Kidney (tissue), 14 donors: ENCODE measurements around the gene HDLBP. TPM values are rescaled to one million over a fixed set of nuclear protein-coding genes. Genes with fewer than 3 reads are reported as not detected.

Experiments used
- DNase-seq, 5 donors: peaks; one replicate each; pipeline ENCODE4 v3.0.0-alpha.2; 2013 to 2020
- FAIRE-seq: peaks from 2 replicates; lab custom pipeline; 2012; peaks lifted over from hg19 to GRCh38; lab: Jason Lieb, UNC
- H3K27ac ChIP-seq, 2 donors: one replicate each; pipeline ENCODE4 v1.7.0; 2013; ENCODE audit warnings: low read depth in 2 of 2, low read length in 2 of 2, inconsistent platforms in 1 of 2
- H3K27me3 ChIP-seq: one replicate; pipeline ENCODE4 v1.7.1; 2013; ENCODE audit warnings: low read length, inconsistent platforms; ENCODE audit not compliant: control insufficient read depth, insufficient read depth
- H3K36me3 ChIP-seq, 3 donors: one replicate each; pipeline versions ENCODE4 v1.7.0 to v1.7.1; 2013; ENCODE audit warnings: low read length in 3 of 3, control low read depth in 1 of 3, inconsistent platforms in 1 of 3; ENCODE audit not compliant: insufficient read depth in 3 of 3, control insufficient read depth in 2 of 3
- H3K4me1 ChIP-seq, 3 donors: one replicate each; pipeline versions ENCODE4 v1.7.0 to v1.7.1; 2013; ENCODE audit warnings: low read length in 3 of 3, inconsistent platforms in 1 of 3, low read depth in 1 of 3; ENCODE audit not compliant: control insufficient read depth in 2 of 3, insufficient read depth in 2 of 3
- H3K4me3 ChIP-seq, 3 donors: one replicate each; pipeline versions ENCODE4 v1.7.0 to v1.8.1; 2013; ENCODE audit warnings: low read length in 3 of 3, control low read depth in 1 of 3, inconsistent platforms in 1 of 3
- H3K9ac ChIP-seq, 3 donors: one replicate each; pipeline versions ENCODE4 v1.7.0 to v1.7.1; 2013; ENCODE audit warnings: low read length in 3 of 3, control low read depth in 1 of 3, inconsistent platforms in 1 of 3
- H3K9me3 ChIP-seq, 3 donors: one replicate each; pipeline versions ENCODE4 v1.7.0 to v1.7.1; 2013; ENCODE audit warnings: low read length in 3 of 3, control low read depth in 1 of 3, inconsistent platforms in 1 of 3; ENCODE audit not compliant: control insufficient read depth in 2 of 3, insufficient read depth in 1 of 3
- CTCF ChIP-seq: IDR thresholded peaks from 3 replicates; pipeline ENCODE4 v1.5.1; 2012; ENCODE audit warnings: mild to moderate bottlenecking, moderate library complexity, borderline replicate concordance; ENCODE audit not compliant: insufficient read depth; ENCODE audit errors: extremely low read depth
- intact Hi-C: fragments of 100-400 bp; cut with DNase I; formaldehyde crosslinking; loops from one replicate; pipeline ENCODE4 v1.11.1; 2022
- polyA plus RNA-seq: library from polyadenylated mRNA; stranded (reverse); fragments of 350-450 nt; fragmentation: Illumina TruSeq; extraction: RNeasy Lipid Tissue Mini Kit (QIAGEN cat#74804); gene quantifications from one replicate; pipeline ENCODE4 v1.2.3, GENCODE V29; 2014; ENCODE audit warnings: low read depth, low replicate concordance; ENCODE audit not compliant: insufficient read depth
- total RNA-seq: library from RNA; stranded (reverse); fragmentation: NEBNext Ultra II Directional; extraction: Animal tissue kit (Norgen Biotek cat#: 25700); gene quantifications from one replicate; pipeline ENCODE4 v1.2.1, GENCODE V29; 2021
- donor health status: control.
- donor health status: control.
- donor health status: control.
- donor health status: control.
- donor health status: control.
- donor health status: DM: yes; HTN: yes; CAD: no.
- donor health status: Normal renal cell carcinoma (clear cell type).

HDLBP gene
- total and polyA plus RNA-seq, 2 donors from 2014 or later = 256 to 356 TPM

- intact Hi-C loops = no loop called here
- H3K9me3 ChIP-seq = no peaks in the 10 kb centered on the region
Observed at GRCh38 chr2:241261628-241262027, 53.8 kb downstream of the HDLBP start.

GRCh38 chr2:241260911-241261310 is 54.6 kb downstream of the HDLBP start:
- Histone ChIP-seq H3K4me1 (no peaks in the 10 kb centered on the region), H3K27ac (no peak overlapping the region), H3K4me3 (no peak overlapping the region), H3K36me3 (peaks cover 18 to 59% (median 36%) of the 10 kb centered on the region in 3 donors), H3K27me3 (no peaks in the 10 kb centered on the region), H3K9ac (no peak overlapping the region), H3K9me3 (no peaks in the 10 kb centered on the region)
- no peak for FAIRE-seq
- intact Hi-C loops = no loop called here
- no peak for DNase-seq
- no peak for TF ChIP-seq CTCF

More at GRCh38 chr2:241261628-241262027, 53.8 kb downstream of the HDLBP start:
- FAIRE-seq (no peak), DNase-seq (no peak)
- no peak overlapping the region for H3K4me3 ChIP-seq
- no peak overlapping the region for H3K9ac ChIP-seq
- H3K4me1 ChIP-seq = no peaks in the 10 kb centered on the region
- TF ChIP-seq CTCF = no peak
- H3K27me3 ChIP-seq = no peaks in the 10 kb centered on the region
- no peak overlapping the region for H3K27ac ChIP-seq
- peaks cover 12 to 58% (median 36%) of the 10 kb centered on the region in 3 donors for H3K36me3 ChIP-seq

DNA sequence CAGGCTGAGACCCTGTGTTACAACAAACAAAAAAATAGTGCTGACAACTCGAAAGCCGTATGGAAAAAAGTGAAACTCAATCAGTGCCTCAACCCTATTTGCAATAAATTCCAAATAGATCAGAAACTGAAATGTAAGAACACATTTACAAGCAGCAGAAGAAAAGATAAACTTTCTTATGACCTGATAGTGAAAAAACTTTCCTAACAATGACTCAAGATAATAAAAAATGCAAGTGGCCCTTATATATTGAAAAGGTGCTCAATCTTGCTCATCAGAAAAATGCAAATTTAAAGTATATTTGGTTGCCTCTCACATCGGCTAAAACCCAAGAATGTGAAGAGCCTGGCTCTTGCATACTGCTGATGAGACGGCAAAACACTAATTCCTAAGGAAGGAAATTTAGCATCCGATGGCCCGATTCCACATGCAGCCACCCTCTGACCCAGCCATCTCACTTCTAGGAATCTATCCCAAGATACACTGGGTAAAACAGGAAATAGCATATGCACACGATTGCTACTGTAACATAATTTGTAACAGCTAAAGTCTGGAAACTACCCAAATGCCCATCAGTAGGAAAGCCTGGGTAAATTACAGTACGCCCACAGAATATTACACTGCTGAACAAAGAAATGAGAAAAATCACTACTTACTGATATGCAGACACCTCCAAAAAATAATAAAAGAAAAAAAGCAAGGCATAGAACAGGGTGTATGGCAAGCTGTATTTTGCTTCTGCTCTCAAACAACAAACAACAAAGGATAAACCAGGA is 56.8 kb downstream of the HDLBP start:
- FAIRE-seq (no peak), DNase-seq (no peak)
- H3K36me3 ChIP-seq = peaks cover 23 to 66% (median 44%) of the 10 kb centered on the region in 3 donors
- H3K4me1 ChIP-seq = no peaks in the 10 kb centered on the region
- no peak overlapping the region for H3K4me3 ChIP-seq
- TF ChIP-seq CTCF = no peak
- H3K9me3 ChIP-seq = no peaks in the 10 kb centered on the region
- no peak overlapping the region for H3K27ac ChIP-seq
- no peak overlapping the region for H3K9ac ChIP-seq
- no peaks in the 10 kb centered on the region for H3K27me3 ChIP-seq
- intact Hi-C loops = no loop called here
